PC-9 (cell line): ENCODE measurements around the gene LHX6. TPM values are rescaled to one million over a fixed set of nuclear protein-coding genes. Genes with fewer than 3 reads are reported as not detected.
A peak's percentile ranks its signal among the peaks of the same experiment; 100 is the strongest.

Experiments used
- BruUV-seq: library from RNA; stranded (reverse); fragments of 400-500 nt; replicated peaks from 2 replicates; lab custom pipeline; 2021; lab: Mats Ljungman, UMichigan
- CTCF ChIA-PET: fragments of 300-600 bp; sonication (Branson Sonifier 250); formaldehyde crosslinking; loops from one replicate; lab custom pipeline; 2022; ENCODE audit warnings: antibody characterized with exemption; lab: Charles Lee
- POLR2A ChIA-PET: fragments of 300-600 bp; sonication (Branson Sonifier 250); formaldehyde crosslinking; loops from one replicate; lab custom pipeline; 2022; ENCODE audit warnings: antibody characterized with exemption; ENCODE audit not compliant: unreplicated experiment; lab: Charles Lee
- DNase-seq, 2 experiments: peaks; one replicate each; pipeline versions ENCODE4 v3.0.0 to v3.0.0-alpha.2; 2015 to 2022; ENCODE audit warnings: mixed read lengths in 1 of 2
- H2AFZ ChIP-seq: fragments of 200-600 bp; sonication (generic); 2 replicates; pipeline ENCODE4 v1.8.1; 2017; ENCODE audit warnings: antibody characterized with exemption
- H3F3A ChIP-seq: fragments of 200-600 bp; sonication (generic); 2 replicates; pipeline ENCODE4 v1.8.1; 2017; ENCODE audit warnings: antibody characterized with exemption, mild to moderate bottlenecking, low read depth; ENCODE audit not compliant: insufficient read depth
- H3K27ac ChIP-seq: fragments of 200-600 bp; sonication (generic); 2 replicates; pipeline ENCODE4 v1.6.1; 2016; ENCODE audit warnings: mixed run types
- H3K27me3 ChIP-seq: fragments of 200-600 bp; sonication (generic); 2 replicates; pipeline ENCODE4 v1.6.1; 2016; ENCODE audit warnings: low read depth, mixed run types; ENCODE audit not compliant: insufficient read depth
- H3K36me3 ChIP-seq: fragments of 200-600 bp; sonication (generic); 2 replicates; pipeline ENCODE4 v1.6.1; 2016; ENCODE audit warnings: low read depth, mixed run types
- H3K4me1 ChIP-seq: fragments of 200-600 bp; sonication (generic); replicated peaks from 2 replicates; pipeline ENCODE4 v1.6.1; 2016; ENCODE audit warnings: mixed run types; ENCODE audit not compliant: insufficient read depth
- H3K4me2 ChIP-seq: fragments of 200-600 bp; sonication (generic); 2 replicates; pipeline ENCODE4 v1.6.1; 2017; ENCODE audit warnings: mixed run types
- H3K4me3 ChIP-seq: fragments of 200-600 bp; sonication (generic); 2 replicates; pipeline ENCODE4 v1.6.1; 2016; ENCODE audit warnings: mixed run types
- H3K79me2 ChIP-seq: fragments of 200-600 bp; sonication (generic); 2 replicates; pipeline ENCODE4 v1.6.1; 2017; ENCODE audit warnings: low read depth, mixed run types
- H3K9me2 ChIP-seq: fragments of 200-600 bp; sonication (generic); 2 replicates; pipeline ENCODE4 v1.8.1; 2017; ENCODE audit warnings: mild to moderate bottlenecking; ENCODE audit not compliant: insufficient read depth
- H3K9me3 ChIP-seq: fragments of 200-600 bp; sonication (generic); 2 replicates; pipeline ENCODE4 v1.8.1; 2016; ENCODE audit warnings: low read depth; ENCODE audit not compliant: insufficient read depth
- H4K20me1 ChIP-seq: fragments of 200-600 bp; sonication (generic); 2 replicates; pipeline ENCODE4 v1.8.1; 2017; ENCODE audit not compliant: insufficient read depth
- EZH2 ChIP-seq: fragments of 200-600 bp; sonication (generic); IDR thresholded peaks from 2 replicates; pipeline ENCODE4 v1.8.0; 2017; ENCODE audit warnings: antibody characterized with exemption, low read depth
- intact Hi-C: fragments of 100-400 bp; cut with micrococcal nuclease; formaldehyde crosslinking; loops from one replicate; pipeline ENCODE4 v1.10.0; 2022; ENCODE audit not compliant: unreplicated experiment
- total RNA-seq: library from RNA; stranded (reverse); gene quantifications from 2 replicates; pipeline ENCODE4 v1.2.3, GENCODE V29; 2021
- TF ChIP-seq, protein P1 (sequence below): fragments of 200-600 bp; sonication (generic); conservative IDR thresholded peaks from 2 replicates; pipeline ENCODE4 v1.6.1; 2017; ENCODE audit warnings: mixed run types, antibody characterized with exemption, mild to moderate bottlenecking, moderate library complexity

The LHX6 gene
- total RNA-seq, 1 experiment from 2014 or later = not detected

DNA sequence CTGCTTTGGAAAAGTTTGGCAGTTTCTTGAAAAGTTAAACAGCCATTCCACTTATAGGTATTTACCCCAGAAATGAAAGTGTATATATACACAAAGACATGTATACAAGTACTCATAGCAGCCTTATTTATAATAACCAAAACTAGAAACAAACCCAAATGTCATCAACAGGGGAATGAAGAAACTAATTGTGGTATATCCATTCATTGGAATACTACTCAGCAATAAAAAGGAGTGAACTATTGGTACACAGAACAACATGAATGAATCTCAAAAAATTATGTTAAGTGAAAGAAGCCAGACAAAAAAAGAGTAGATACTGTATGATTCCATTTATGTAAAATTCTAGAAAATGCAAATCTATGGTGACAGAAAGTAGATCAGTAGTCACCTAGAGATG, 66.3 kb downstream of the LHX6 start:
- POLR2A ChIA-PET = no interaction called here
- BruUV-seq = no TSS peak
- Histone ChIP-seq H3K27ac (no peak overlapping the region), H3K36me3 (no peaks in the 10 kb centered on the region), H3K27me3 (peaks cover 50% of the 10 kb centered on the region), H3K4me2 (no peak overlapping the region), H3K4me1 (peaks cover 12% of the 10 kb centered on the region; the same call in 1 of the 2 replicates), H2AFZ (no peak overlapping the region), H3F3A (no peaks in the 10 kb centered on the region), H3K9me2 (no peaks in the 10 kb centered on the region), H3K4me3 (no peak overlapping the region), H4K20me1 (no peaks in the 10 kb centered on the region), H3K9me3 (no peaks in the 10 kb centered on the region), H3K79me2 (peaks cover 18% of the 10 kb centered on the region)
- intact Hi-C loops = no loop called here
- TF ChIP-seq EZH2 = no peak
- TF ChIP-seq, protein P1, sequence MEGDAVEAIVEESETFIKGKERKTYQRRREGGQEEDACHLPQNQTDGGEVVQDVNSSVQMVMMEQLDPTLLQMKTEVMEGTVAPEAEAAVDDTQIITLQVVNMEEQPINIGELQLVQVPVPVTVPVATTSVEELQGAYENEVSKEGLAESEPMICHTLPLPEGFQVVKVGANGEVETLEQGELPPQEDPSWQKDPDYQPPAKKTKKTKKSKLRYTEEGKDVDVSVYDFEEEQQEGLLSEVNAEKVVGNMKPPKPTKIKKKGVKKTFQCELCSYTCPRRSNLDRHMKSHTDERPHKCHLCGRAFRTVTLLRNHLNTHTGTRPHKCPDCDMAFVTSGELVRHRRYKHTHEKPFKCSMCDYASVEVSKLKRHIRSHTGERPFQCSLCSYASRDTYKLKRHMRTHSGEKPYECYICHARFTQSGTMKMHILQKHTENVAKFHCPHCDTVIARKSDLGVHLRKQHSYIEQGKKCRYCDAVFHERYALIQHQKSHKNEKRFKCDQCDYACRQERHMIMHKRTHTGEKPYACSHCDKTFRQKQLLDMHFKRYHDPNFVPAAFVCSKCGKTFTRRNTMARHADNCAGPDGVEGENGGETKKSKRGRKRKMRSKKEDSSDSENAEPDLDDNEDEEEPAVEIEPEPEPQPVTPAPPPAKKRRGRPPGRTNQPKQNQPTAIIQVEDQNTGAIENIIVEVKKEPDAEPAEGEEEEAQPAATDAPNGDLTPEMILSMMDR = no peak
- CTCF ChIA-PET = no interaction called here
- no peak for DNase-seq

GRCh38 chr9:122159925-122160246, 68.9 kb downstream of the LHX6 start:
- Histone ChIP-seq H3K27me3 (peaks cover 26% of the 10 kb centered on the region), H3K4me2 (peak overlapping the region; percentile 98), H3K9me2 (no peaks in the 10 kb centered on the region), H4K20me1 (0 out of 2 replicates have a peak, but pooled peaks cover 3% of the 10 kb centered on the region), H3K4me3 (peak overlapping the region; percentile 90; the same call in 1 of the 2 replicates), H2AFZ (no peak overlapping the region), H3K79me2 (peaks cover 34% of the 10 kb centered on the region), H3K9me3 (no peaks in the 10 kb centered on the region), H3K27ac (no peak overlapping the region), H3K36me3 (no peaks in the 10 kb centered on the region), H3F3A (no peaks in the 10 kb centered on the region), H3K4me1 (peaks cover 12% of the 10 kb centered on the region; the same call in 1 of the 2 replicates)
- TF ChIP-seq EZH2 = no peak
- TF ChIP-seq, protein P1 = no peak
- BruUV-seq = no TSS peak
- ChIA-PET POLR2A (interaction anchor here (0.7 kb wide), 1 partner anchor 152 kb away, joined by 3 read pairs; no protein-coding TSS in a partner anchor), CTCF (no interaction called here)
- DNase-seq = no peak
- intact Hi-C loops = loop anchor here (2.0 kb wide), 1 partner anchor 105 kb away; the partner anchor contains the start of genes MRRF and RBM18

GRCh38 chr9:122159026-122159924, 69.5 kb downstream of the LHX6 start, which contains the start of the genes MORN5 and NDUFA8:
Gene MORN5 (plus strand): TSS chr9:122159908. CDS start chr9:122159973, 65 bp downstream.
Gene NDUFA8 (minus strand): TSS chr9:122159779. CDS start chr9:122159677, 102 bp downstream.
- Histone ChIP-seq H3K79me2 (peaks cover 39% of the 10 kb centered on the region), H4K20me1 (peaks cover 7% of the 10 kb centered on the region; the same call in 1 of the 2 replicates), H3K4me1 (peaks cover 12% of the 10 kb centered on the region; the same call in 1 of the 2 replicates), H3F3A (no peaks in the 10 kb centered on the region), H3K27me3 (peaks cover 20% of the 10 kb centered on the region), H3K27ac (no peak within 1 kb of the TSS), H3K4me2 (peak within 1 kb of the TSS; percentile 98), H3K9me3 (no peaks in the 10 kb centered on the region), H3K36me3 (no peaks in the 10 kb centered on the region), H2AFZ (peak within 1 kb of the TSS; percentile 99), H3K4me3 (peak within 1 kb of the TSS; percentile 90), H3K9me2 (no peaks in the 10 kb centered on the region)
- intact Hi-C loops = loop anchor here (2.0 kb wide), 1 partner anchor 106 kb away; the partner anchor contains the start of genes MRRF and RBM18
- no peak for TF ChIP-seq EZH2
- TF ChIP-seq, protein P1 = no peak
- TSS peak; percentile 64 for BruUV-seq
- ChIA-PET CTCF (no interaction called here), POLR2A (interaction anchor here (0.7 kb wide), 1 partner anchor 153 kb away, joined by 3 read pairs; no protein-coding TSS in a partner anchor)
- peak; percentile 81 to 98 for DNase-seq
